ENCODE results near the gene TEX14.

TEX14 gene

GRCh38 chr17:58520843-58521430 is 170.9 kb downstream of the TEX14 start:
- in situ Hi-C loops (cut with MboI; ENCODE audit: low sequenced_read_pairs, unreplicated experiment) = no loop called here
- no peak for DNase-seq (ENCODE audit: low spot score)
- no peak for TF ChIP-seq CTCF (IDR thresholded peaks at IDR 0.05; ENCODE audit: borderline replicate concordance, control extremely low read depth, extremely low read depth, insufficient read depth, missing control alignments)

- TF ChIP-seq CTCF (IDR thresholded peaks at IDR 0.05; ENCODE audit: borderline replicate concordance, control extremely low read depth, extremely low read depth, insufficient read depth, missing control alignments) = no peak
- peak; percentile 96 for DNase-seq (ENCODE audit: low spot score)
- in situ Hi-C loops (cut with MboI; ENCODE audit: low sequenced_read_pairs, unreplicated experiment) = no loop called here
These were observed 173.8 kb downstream of the TEX14 start for GRCh38 chr17:58517928-58518609.

GRCh38 chr17:58517378-58517927 is 174.4 kb downstream of the TEX14 start:
- no peak for DNase-seq (ENCODE audit: low spot score)
- in situ Hi-C loops (cut with MboI; ENCODE audit: low sequenced_read_pairs, unreplicated experiment) = no loop called here
- TF ChIP-seq CTCF (IDR thresholded peaks at IDR 0.05; ENCODE audit: borderline replicate concordance, control extremely low read depth, extremely low read depth, insufficient read depth, missing control alignments) = no peak

GRCh38 chr17:58516644-58517377 is 175.0 kb downstream of the TEX14 start:
- no peak for TF ChIP-seq CTCF (IDR thresholded peaks at IDR 0.05; ENCODE audit: borderline replicate concordance, control extremely low read depth, extremely low read depth, insufficient read depth, missing control alignments)
- DNase-seq (ENCODE audit: low spot score) = no peak
- in situ Hi-C loops (cut with MboI; ENCODE audit: low sequenced_read_pairs, unreplicated experiment) = no loop called here

GRCh38 chr17:58515286-58515685 is 176.6 kb downstream of the TEX14 start:
- in situ Hi-C loops (cut with MboI; ENCODE audit: low sequenced_read_pairs, unreplicated experiment) = no loop called here
- TF ChIP-seq CTCF (IDR thresholded peaks at IDR 0.05; ENCODE audit: borderline replicate concordance, control extremely low read depth, extremely low read depth, insufficient read depth, missing control alignments) = no peak
- no peak for DNase-seq (ENCODE audit: low spot score)

GRCh38 chr17:58514770-58515157 is 177.1 kb downstream of the TEX14 start:
- in situ Hi-C loops (cut with MboI; ENCODE audit: low sequenced_read_pairs, unreplicated experiment) = no loop called here
- DNase-seq (ENCODE audit: low spot score) = no peak
- no peak for TF ChIP-seq CTCF (IDR thresholded peaks at IDR 0.05; ENCODE audit: borderline replicate concordance, control extremely low read depth, extremely low read depth, insufficient read depth, missing control alignments)

All from GM13976 (cell line).